CD4-positive, alpha-beta T cell treated with Interleukin-2 at 100 ng/mL for 4 hours (primary cell): ENCODE results near the gene ACTR1A.
A peak's percentile ranks its signal among the peaks of the same experiment; 100 is the strongest.

Source experiments
- DNase-seq: peaks from one replicate; pipeline ENCODE4 v3.0.0-alpha.2; 2020; ENCODE audit warnings: low spot score

The ACTR1A gene

DNA sequence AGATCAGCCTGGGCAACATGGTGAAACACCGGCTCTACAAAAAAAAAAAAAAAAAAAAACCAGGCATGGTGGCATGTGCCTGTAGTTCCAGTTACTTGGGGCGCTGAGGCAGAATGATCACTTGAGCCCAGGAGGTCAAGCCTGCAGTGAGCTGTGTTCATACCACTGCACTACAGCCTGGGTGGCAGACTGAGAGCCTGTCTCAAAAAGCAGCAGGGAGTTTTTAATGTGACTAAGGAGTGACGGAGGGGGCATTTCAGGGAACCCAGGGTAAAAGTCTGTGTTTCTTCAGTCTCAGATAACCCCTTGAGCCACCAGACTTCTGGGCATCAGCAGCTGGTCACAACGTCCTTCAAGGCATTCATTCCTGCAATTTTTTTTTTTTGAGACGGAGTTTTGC lies 49.0 kb downstream of the ACTR1A start:
- DNase-seq: no peak

DNA sequence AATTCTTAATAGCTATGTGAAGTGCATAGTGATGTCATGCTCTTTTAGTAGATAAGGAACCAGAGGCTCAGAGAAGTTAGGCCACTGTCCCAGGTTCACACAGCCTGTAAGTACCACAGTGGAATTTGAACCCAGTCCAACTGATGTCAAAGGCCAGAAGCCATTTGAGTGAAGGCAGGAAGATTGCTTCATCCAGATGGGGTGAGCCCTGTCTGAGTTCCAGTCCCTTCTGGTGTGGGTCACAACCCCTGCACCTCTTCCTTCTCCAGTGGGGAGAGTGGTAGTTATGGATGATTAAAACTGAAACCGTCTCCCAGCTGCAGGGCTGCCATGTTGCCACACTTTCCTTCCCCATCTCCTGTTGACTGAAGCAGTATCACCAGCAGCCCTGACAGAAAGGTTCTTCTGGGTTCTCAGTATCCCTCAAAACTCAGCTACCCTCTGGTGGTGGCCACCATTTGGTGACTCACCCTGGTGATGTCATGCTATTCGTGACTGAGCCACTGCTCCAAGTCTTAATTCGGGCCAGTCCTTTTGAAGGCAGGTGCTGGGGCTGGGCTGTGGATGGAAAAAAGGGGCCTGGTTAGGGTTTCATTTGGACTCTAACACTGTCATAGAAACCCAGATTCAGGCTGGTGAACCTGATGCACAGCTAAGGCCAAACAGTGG lies 49.7 kb downstream of the ACTR1A start:
- peak; percentile 63 for DNase-seq

DNA sequence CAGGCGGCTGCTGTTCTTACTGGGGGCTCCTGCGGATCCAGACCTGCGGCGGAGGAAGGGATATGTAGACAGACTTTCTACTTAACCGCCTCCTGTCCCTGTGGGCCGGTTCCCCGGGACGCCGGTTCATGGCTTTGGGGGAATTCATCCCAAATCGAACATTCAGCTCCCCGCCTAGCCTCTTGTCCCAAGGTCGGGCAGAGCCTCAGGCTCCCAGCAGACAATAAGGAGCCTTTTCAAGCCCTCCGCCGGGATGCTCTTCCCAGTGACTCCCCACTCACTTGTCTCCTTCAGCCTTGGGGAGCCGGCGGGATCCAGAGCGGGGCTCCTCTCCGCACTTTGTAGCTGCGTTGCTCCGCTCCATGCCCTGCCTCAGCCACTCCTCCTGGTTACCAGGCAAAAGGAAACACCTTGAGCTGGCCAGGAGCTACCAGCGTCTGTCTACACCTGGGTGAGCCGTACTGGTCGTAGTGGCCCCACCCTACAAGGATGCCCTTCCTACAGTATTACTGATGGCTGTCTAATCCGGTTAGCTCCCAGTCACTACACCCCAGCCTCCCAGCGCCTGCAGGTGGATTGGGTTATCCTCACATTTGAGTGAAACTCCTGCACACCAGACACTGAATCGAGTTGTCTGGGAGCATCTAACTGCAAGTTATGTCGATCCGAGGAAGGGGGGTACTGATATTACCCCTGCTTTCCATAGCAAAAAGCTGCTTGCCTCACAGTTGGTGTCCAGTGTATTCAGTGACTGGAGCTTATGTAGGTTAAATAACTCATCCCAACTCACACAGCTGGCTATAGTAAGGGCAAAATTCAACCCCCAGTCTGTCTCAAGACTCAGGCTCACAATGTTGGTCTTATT lies 51.2 kb downstream of the ACTR1A start, which contains the start of gene C10orf95:
TSS of gene C10orf95 (minus strand) at position 439 of the 865 bp plus-strand sequence. CDS start 450 bp downstream, outside the sequence.
- DNase-seq: no peak

DNA sequence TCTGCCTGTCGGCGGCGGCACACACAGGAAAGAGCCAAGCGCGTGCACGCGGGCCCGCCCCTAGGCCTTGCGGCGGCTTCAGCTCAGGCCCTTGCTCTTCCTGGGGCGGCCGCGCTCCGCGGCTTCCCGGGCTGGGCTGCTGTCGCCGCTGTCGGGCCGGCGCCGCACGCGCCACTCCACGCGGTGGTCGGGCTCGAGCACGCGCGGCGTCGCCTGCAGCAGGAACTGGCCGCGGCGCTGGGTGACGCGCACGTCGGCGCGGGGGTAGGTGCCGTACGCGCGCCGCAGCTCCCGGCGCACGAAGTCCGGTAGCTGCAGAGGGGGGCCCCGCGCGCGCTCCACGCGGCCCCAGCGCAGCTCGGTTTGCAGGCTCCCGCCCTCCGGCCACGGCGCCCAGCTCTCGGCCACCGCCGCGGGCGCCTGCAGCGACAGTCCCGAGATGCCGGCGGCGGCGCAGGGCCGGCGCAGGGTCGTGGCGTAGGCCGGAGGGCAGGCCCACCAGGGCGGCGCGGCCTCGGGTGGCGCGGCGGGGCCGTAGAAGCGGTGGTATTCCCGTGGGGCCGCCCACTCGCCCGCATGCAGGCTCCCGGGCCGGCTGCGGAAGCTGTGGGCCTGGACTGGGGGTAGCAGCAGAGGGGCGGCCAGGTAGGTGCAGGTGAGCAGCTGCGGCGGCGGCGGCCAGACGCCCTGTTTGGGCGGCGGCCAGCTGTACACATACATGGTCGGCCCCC lies 52.0 kb downstream of the ACTR1A start:
- peak; percentile 91 for DNase-seq

DNA sequence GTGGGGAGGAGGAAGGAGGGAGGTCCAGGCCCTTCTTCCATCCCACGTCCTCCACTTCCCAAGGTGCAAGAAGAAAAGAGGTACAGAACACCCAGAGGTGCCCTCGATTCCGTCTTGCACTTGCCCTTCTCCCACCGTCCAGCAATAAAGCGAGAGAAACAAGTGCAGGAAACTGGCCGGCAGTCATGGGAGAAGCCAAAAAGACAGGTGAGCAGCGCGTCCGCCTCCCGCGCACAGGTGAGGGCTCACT lies 52.5 kb downstream of the ACTR1A start:
- no peak for DNase-seq

DNA sequence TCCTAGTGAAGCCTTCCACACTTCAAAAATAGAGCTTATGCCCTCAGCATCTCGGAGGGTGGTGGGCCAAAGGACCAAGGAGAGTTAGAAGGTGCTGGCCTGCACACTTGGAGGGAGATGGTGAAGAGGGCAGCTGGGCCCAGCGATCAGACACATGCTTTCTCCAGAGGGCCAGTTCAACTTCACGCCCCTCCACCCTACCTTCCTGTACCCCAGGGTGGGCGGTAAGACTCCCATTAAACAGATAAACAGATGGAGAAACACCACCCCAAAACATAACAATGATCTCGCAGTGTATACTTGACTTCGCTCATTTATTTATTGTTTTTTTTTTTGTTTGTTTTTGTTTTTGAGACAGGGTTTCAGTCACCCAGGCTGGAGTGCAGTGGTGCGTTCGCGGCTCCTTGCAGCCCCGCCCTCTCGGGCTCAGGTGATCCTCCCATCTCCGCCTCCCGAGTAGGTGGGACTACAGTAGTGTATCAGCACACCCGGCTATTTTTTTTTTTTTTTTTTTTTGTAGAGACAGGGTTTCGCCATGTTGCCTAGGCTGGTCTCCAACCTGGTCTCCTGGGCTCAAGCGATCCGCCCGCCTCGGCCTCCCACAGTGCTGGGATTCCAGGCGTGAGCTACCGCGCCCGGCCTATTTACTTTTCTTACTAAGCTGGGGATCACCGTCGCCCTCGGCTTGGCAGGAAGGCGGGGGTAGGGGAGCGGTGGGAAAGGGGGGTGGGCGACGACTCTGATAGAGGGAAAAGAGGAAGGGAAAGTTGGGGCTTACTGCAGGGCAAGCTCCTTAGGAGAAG lies 53.0 kb downstream of the ACTR1A start:
- DNase-seq: peak; percentile 90

DNA sequence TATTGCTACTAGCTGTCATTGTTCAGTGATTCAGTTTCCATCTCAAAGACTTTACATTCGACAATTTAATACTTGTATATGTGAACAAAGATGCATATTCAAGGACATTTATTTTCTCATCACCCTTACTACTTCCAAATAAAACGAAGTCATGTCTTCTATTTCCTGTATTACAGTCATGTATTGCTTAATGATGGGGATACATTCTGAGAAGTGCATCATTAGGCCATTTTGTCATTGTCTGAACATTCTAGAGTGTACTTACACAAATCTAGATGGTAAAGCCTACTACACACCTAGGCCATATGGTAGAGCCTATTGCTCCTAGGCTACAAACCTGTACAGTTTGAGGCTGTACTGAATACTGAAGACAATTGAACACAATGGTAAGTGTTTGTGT lies 57.7 kb downstream of the ACTR1A start:
- no peak for DNase-seq

DNA sequence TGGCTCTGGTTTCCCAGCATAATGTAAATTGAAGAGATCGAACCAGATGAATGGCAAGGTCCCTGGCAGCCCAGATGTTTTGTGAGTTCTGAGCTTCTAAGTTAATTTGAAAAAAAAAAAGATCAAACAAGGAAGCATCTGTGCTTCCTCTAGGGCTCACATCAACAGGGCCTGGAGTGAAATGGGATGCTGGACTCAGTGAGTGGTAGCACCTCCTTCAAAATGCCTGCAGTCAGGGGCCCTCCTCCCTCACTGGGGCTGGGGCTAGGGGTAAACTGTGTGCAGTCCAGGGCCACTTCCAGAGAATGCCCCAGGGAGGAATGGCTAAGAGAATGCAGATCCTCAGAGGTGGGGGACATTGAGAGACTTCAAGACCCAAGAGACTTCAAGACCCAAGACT lies 64.1 kb downstream of the ACTR1A start:
- no peak for DNase-seq

DNA sequence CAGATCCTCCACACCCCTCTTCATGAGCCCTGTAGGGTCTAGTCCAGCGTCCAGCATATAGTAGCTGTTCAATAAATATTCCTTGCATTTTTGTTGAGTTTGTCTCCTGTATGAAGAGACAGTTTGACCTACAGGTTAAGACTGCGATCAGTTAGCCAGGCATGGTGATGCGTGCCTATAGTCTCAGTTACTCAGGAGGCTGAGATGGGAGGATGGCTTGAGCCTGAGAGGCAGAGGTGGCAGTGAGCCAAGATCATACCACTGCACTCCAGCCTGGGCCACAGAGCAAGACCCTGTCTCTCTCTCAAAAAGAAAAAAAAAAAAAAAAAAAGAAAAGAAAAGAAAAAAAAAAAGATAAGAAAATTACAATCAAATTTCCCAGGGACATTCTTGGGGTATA lies 65.0 kb downstream of the ACTR1A start:
- no peak for DNase-seq

DNA sequence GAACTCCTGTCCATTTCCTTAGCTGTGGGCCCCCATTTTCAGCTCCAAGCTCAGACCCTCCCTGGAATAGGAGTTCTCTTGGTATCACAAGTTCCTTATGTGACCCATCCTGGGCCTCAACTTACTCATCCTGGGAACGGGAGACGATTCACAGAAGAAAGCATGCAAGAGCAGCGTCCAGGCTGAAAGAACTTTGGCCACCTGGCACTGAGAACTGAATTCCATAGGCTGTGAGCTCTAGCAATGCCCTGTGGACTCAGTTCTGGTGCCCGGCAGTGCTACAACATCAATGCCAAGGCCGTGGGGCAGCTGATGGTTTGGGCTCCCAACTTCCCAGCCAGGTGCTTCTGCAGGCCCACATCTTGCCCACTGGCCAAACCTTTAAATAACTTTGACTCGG lies 66.2 kb downstream of the ACTR1A start:
- DNase-seq: no peak

DNA sequence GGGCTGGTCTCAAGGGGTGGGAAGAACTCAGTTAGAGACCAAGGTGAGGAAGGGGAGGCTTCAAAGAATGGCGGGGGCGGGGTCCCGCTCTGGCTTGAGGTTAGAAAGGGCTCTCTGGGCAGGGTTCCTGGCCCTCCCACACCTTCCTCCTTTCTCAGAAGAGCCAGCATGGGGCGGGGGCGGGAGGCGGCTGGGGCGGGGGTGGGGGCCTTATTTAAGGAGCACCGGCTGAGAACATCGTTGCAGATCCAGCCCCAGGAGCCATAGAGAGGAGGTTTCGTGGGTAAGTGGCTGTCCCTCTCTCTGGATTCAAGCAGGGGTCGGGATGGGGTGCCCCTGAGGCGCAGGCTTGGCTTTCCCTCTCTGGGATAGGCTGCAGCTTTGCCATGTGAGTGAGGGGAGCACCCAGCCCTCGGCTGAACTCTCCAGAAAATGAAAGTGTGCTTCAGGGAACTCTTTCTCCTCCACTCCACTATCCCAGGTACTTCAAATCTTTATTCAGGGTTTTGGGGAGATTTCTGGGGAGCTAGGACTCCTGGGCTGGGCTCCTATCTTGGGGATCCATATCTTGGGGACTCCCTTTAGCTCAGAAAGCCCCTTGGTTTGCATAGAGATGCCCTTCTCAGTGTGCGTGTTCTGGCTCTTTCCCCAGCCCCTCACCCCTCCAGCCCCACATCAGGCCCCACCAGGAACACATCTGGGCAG lies 66.8 kb downstream of the ACTR1A start:
- peak; percentile 50 for DNase-seq

DNA sequence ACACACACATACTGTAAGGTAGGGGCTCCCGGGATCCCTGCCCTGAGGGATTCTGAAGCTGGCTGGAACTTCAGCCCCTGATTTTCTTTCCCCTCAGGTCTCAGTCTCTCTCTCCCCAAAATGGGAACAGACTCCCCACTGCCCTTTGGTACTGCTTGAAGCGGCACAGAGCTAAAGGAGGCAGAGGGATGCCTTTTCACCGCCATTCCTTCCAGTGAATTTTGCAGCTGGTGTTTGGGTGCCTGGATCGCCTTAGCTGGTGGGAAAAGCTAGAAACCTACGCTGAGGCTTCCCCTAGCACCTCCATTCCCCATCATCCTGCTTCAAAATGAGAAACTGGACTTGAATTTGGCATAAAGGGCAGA lies 67.4 kb downstream of the ACTR1A start:
- no peak for DNase-seq

DNA sequence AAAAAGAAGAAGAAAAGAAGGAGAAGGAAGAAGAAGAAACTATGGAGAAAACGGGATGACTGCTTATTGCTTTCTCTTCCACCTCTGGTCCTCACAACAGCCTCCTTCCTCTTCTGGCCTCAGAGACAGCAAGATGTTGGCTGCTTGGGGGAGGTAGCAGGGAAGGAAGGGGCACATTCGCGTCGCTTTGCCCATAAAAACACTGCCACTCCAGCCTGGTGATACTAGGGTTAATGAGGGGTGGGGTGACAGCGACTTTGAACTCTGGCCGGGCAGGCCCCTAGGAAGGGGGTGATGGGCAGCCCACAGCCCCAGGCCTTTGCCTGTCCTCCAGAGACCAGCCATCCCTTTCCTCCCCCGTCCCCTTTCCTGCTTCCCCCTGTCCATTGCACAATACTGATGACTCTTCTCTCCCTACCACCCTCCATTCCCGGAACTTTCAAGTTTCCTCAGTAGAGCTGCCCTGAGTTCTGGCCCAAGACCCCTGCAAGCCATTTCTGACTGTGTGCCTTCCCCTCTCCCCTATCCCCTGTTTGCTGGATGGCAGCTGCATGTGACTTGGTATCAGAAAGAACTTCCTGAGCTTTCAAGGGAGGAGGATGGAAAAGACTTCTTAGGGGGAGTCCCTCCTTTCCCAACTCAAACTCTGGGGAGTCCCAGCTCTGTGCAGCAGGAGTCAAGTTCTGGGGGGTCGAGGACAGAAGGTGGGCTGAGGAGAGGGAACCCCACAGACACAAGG lies 67.9 kb downstream of the ACTR1A start:
- no peak for DNase-seq

DNA sequence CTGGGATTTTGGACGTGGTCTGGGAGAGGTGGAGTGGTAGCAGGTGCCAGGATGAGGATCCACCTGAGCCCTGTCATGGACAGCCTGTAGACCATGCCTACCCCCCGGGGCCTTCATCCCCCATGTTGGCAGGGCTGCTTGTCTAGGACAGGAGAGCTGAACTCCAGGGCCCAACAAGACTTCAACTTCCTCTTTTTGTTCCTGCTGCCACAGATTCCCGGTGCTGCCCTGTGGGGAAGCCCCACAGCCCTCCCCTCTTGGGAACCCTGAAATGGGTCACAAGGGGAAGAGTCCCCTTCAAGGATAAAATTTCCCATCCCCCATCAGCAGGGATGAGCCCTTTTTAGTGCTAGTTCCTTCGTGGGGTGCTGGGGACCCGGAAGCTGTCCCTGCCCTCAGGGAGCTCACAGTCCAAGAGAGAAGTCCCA lies 68.9 kb downstream of the ACTR1A start:
- no peak for DNase-seq

DNA sequence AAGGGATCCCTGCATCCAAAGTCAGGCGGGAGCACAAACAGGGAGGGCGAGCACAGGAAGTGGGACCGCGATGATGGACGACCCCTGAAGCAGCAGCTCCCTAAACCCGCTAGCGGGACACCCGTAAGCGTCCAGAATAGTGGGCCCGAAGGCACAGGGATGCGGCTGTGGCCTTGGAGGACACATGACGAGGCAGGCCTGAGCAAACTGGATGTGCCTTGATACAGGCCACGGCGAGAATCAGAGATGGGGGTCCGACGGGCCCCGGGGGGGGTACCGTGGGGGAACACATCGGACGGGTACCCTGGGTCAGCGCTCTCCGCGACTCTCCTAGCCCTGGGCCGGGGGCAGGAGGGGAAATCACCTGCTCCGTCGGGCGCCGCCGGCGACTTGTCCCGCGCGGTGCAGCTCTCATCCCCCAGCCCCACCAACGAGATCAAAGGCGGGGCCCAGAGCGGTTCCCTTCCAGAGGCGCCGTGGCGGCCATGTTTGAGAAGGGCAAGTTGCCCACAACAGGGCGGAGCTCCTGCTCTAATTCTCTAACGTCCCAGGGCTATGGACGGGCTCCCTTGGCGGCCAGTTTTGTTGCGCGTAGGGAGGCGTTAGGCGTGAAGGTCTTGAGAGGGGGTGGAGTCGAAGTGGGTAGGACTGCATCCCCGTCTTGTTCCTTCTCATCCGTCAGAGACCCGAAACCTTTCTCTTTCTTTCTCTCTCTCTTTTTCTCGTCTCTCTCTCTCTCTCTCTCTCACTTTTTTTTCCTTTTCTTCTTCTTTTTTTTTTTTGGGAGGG lies 70.2 kb downstream of the ACTR1A start, which contains the start of gene CUEDC2:
TSS of gene CUEDC2 (minus strand) at position 413 of the 789 bp plus-strand sequence. CDS start 7,386 bp downstream, outside the sequence.
- DNase-seq: peak; percentile 98

DNA sequence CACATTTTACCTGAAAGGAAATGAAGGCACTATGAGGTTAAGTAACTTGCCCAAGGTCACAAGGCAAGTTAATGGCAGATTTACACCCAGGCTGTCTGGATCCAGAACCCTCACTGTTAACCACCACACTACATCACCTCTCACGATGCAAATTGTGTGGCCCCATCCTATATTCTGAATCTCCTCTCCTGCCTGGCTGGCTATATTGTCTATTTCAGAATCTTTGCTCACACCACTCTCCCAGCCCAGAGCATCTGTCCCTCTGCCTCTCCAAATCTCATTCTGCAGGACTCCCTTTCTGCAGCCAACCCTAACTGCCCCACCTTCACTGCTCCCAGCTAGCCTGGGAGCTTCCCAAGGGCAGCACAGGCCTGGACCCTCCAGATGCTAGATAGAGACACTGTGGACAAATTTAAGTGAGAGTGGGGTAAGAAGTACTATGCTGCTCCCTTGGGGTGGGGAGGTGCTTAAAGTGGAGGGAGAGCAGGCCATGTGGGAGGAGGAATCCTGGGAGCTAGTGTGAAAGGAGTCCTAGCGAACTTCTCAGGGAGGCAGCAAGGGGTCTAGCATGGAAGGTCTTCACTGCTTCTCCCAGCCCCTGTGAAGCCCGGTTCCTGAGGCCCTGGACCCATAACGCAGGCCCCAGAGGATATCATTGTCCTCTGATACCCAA lies 70.9 kb downstream of the ACTR1A start:
- DNase-seq: no peak

DNA sequence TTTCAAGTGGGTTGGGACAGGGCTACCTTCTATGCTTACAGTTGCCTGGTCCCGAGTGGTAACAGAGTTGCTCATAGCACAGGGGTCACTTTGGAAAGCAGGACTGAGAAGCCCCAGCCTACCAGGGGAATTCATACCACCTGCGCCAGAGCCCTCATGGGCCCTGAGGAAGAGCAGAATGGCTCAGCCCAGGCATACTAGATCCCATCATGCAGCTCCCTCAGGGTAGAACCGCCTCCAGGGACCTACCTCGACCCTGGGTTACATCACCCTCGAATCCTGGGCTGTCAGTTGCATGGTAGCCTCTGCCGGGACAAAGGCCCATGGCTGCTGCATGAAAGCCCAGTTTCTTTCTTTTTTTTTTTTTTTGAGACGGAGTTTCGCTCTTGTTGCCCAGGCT lies 73.0 kb downstream of the ACTR1A start:
- DNase-seq: no peak
